Caco-2 (cell line): ENCODE data around the gene PLPP6. TPM values are rescaled to one million over a fixed set of nuclear protein-coding genes. Genes with fewer than 3 reads are reported as not detected.

ENCODE experiments used
- BruUV-seq: library from RNA; stranded (reverse); fragments of 400-500 nt; replicated peaks from 2 replicates; lab custom pipeline; 2021; lab: Mats Ljungman, UMichigan
- CTCF ChIA-PET: fragments of 300-600 bp; sonication (Branson Sonifier 250); formaldehyde crosslinking; loops from one replicate; lab custom pipeline; 2022; ENCODE audit warnings: antibody characterized with exemption; lab: Charles Lee
- POLR2A ChIA-PET: fragments of 300-600 bp; sonication (Branson Sonifier 250); formaldehyde crosslinking; loops from one replicate; lab custom pipeline; 2022; ENCODE audit warnings: antibody characterized with exemption; lab: Charles Lee
- DNase-seq, 2 experiments: peaks; one replicate each; pipeline versions ENCODE4 v3.0.0 to v3.0.0-alpha.2; 2020 to 2022
- H3K27me3 ChIP-seq: replicated peaks from 2 replicates; pipeline ENCODE4 v1.6.0; 2011; ENCODE audit warnings: low read length; ENCODE audit not compliant: control insufficient read depth, insufficient read depth
- H3K36me3 ChIP-seq: 2 replicates; pipeline ENCODE4 v1.5.1; 2011; ENCODE audit warnings: low read length; ENCODE audit not compliant: control insufficient read depth, insufficient read depth
- H3K4me1 ChIP-seq: fragments of 250-450 bp; sonication (Bioruptor Pico); 2 replicates; pipeline ENCODE4 v1.5.1; 2020; ENCODE audit warnings: mild to moderate bottlenecking
- H3K4me3 ChIP-seq: 2 replicates; pipeline ENCODE4 v1.5.1; 2011; ENCODE audit warnings: low read depth, mild to moderate bottlenecking, control low read depth, low read length
- H3K9me3 ChIP-seq: fragments of 250-450 bp; sonication (Bioruptor Pico); 2 replicates; pipeline ENCODE4 v1.5.1; 2020; ENCODE audit warnings: mild to moderate bottlenecking, moderate library complexity
- H3K27ac Mint-ChIP-seq: one replicate; pipeline ENCODE4 v1.8.0; 2022; ENCODE audit warnings: mixed read lengths; ENCODE audit not compliant: unreplicated experiment
- H3K27me3 Mint-ChIP-seq: one replicate; pipeline ENCODE4 v1.8.0; 2022; ENCODE audit warnings: mixed read lengths; ENCODE audit not compliant: insufficient read depth, unreplicated experiment
- H3K36me3 Mint-ChIP-seq: one replicate; pipeline ENCODE4 v1.8.0; 2022; ENCODE audit warnings: mild to moderate bottlenecking, mixed read lengths; ENCODE audit not compliant: insufficient read depth, unreplicated experiment
- H3K4me1 Mint-ChIP-seq: one replicate; pipeline ENCODE4 v1.8.0; 2022; ENCODE audit warnings: low read depth, mixed read lengths; ENCODE audit not compliant: unreplicated experiment
- H3K4me3 Mint-ChIP-seq: one replicate; pipeline ENCODE4 v1.8.0; 2022; ENCODE audit warnings: mild to moderate bottlenecking, moderate library complexity, mixed read lengths; ENCODE audit not compliant: unreplicated experiment
- H3K9me3 Mint-ChIP-seq: one replicate; pipeline ENCODE4 v1.8.0; 2022; ENCODE audit warnings: mixed read lengths; ENCODE audit not compliant: unreplicated experiment
- CTCF ChIP-seq, 2 experiments: fragments of 200-600 bp in 1 of 2; IDR thresholded peaks; 1 replicate in 1 of 2; 2 replicates in 1 of 2; pipeline versions ENCODE4 v1.5.1 to v1.8.0; 2011 to 2022; ENCODE audit warnings: antibody characterized with exemption in 1 of 2, control low read depth in 1 of 2, inconsistent platforms in 1 of 2, low read depth in 1 of 2, low read length in 1 of 2, mild to moderate bottlenecking in 1 of 2, moderate library complexity in 1 of 2; ENCODE audit not compliant: insufficient read depth in 1 of 2, severe bottlenecking in 1 of 2, unreplicated experiment in 1 of 2
- intact Hi-C: fragments of 100-400 bp; cut with micrococcal nuclease; formaldehyde crosslinking; loops from one replicate; pipeline ENCODE4 v1.10.0; 2022; ENCODE audit not compliant: unreplicated experiment
- total RNA-seq: library from RNA; stranded (reverse); gene quantifications from 2 replicates; pipeline ENCODE4 v1.2.3, GENCODE V29; 2022

PLPP6 gene
- total RNA-seq, 1 experiment from 2014 or later, result 7.2 TPM

GRCh38 chr9:4706021-4706420, 43.9 kb downstream of the PLPP6 start:
- no peak for DNase-seq
- no peak overlapping the region for H3K4me3 Mint-ChIP-seq
- ChIA-PET POLR2A (no interaction called here), CTCF (no interaction called here)
- H3K4me1 ChIP-seq, result no peaks in the 10 kb centered on the region
- BruUV-seq, result no TSS peak
- peaks cover 23% of the 10 kb centered on the region for H3K36me3 Mint-ChIP-seq
- H3K9me3 Mint-ChIP-seq, result no peaks in the 10 kb centered on the region
- no peak overlapping the region for H3K4me3 ChIP-seq
- no peak overlapping the region for H3K27ac Mint-ChIP-seq
- H3K4me1 Mint-ChIP-seq, result no peaks in the 10 kb centered on the region
- no peaks in the 10 kb centered on the region for H3K27me3 Mint-ChIP-seq
- intact Hi-C loops, result no loop called here
- no peaks in the 10 kb centered on the region for H3K36me3 ChIP-seq
- no peaks in the 10 kb centered on the region for H3K27me3 ChIP-seq
- TF ChIP-seq CTCF (IDR thresholded peaks at IDR 0.05; ENCODE audit: insufficient read depth in 1 of 2, low read depth in 1 of 2, low read length in 1 of 2, severe bottlenecking in 1 of 2, unreplicated experiment in 1 of 2), result no peak
- H3K9me3 ChIP-seq, result no peaks in the 10 kb centered on the region

- TF ChIP-seq CTCF (IDR thresholded peaks at IDR 0.05; ENCODE audit: insufficient read depth in 1 of 2, low read depth in 1 of 2, low read length in 1 of 2, severe bottlenecking in 1 of 2, unreplicated experiment in 1 of 2), result no peak
- ChIA-PET CTCF (no interaction called here), POLR2A (no interaction called here)
- no peaks in the 10 kb centered on the region for H3K4me1 ChIP-seq
- H3K36me3 Mint-ChIP-seq, result peaks cover 22% of the 10 kb centered on the region
- H3K27me3 Mint-ChIP-seq, result no peaks in the 10 kb centered on the region
- H3K4me3 ChIP-seq, result no peak overlapping the region
- H3K9me3 Mint-ChIP-seq, result no peaks in the 10 kb centered on the region
- no peak overlapping the region for H3K27ac Mint-ChIP-seq
- H3K4me3 Mint-ChIP-seq, result no peak overlapping the region
- H3K9me3 ChIP-seq, result no peaks in the 10 kb centered on the region
- DNase-seq, result no peak
- intact Hi-C loops, result no loop called here
- no peaks in the 10 kb centered on the region for H3K27me3 ChIP-seq
- H3K36me3 ChIP-seq, result no peaks in the 10 kb centered on the region
- BruUV-seq, result no TSS peak
- no peaks in the 10 kb centered on the region for H3K4me1 Mint-ChIP-seq
Measured at GRCh38 chr9:4706971-4707622, 45.0 kb downstream of the PLPP6 start.

- no peaks in the 10 kb centered on the region for H3K27me3 ChIP-seq
- no peak for TF ChIP-seq CTCF (IDR thresholded peaks at IDR 0.05; ENCODE audit: insufficient read depth in 1 of 2, low read depth in 1 of 2, low read length in 1 of 2, severe bottlenecking in 1 of 2, unreplicated experiment in 1 of 2)
- no peak for DNase-seq
- no peak overlapping the region for H3K27ac Mint-ChIP-seq
- H3K36me3 Mint-ChIP-seq, result peaks cover 17% of the 10 kb centered on the region
- H3K9me3 ChIP-seq, result no peaks in the 10 kb centered on the region
- H3K4me3 Mint-ChIP-seq, result no peak overlapping the region
- H3K9me3 Mint-ChIP-seq, result peaks cover 11% of the 10 kb centered on the region
- H3K4me1 Mint-ChIP-seq, result no peaks in the 10 kb centered on the region
- H3K4me1 ChIP-seq, result no peaks in the 10 kb centered on the region
- no peak overlapping the region for H3K4me3 ChIP-seq
- CTCF ChIA-PET, result no interaction called here
- no peaks in the 10 kb centered on the region for H3K27me3 Mint-ChIP-seq
- H3K36me3 ChIP-seq, result no peaks in the 10 kb centered on the region
- POLR2A ChIA-PET, result no interaction called here
- BruUV-seq, result no TSS peak
- intact Hi-C loops, result no loop called here
Measured at GRCh38 chr9:4709380-4709779, 47.3 kb downstream of the PLPP6 start.
